ENCODE measurements around the gene ZNF354C.
A peak's percentile ranks its signal among the peaks of the same experiment; 100 is the strongest.

- TF ChIP-seq POLR2A (IDR thresholded peaks at IDR 0.05; ENCODE audit: low read depth, low read length) (no peak), RELB (IDR thresholded peaks at IDR 0.05; ENCODE audit: low read depth) (no peak), TBL1XR1 (IDR thresholded peaks at IDR 0.05; ENCODE audit: low read depth, low read length) (no peak), HDAC2 (IDR thresholded peaks at IDR 0.05) (no peak), CTCF (IDR thresholded peaks at IDR 0.05 in 2 of 3, conservative IDR thresholded peaks at IDR 0.05 in 1 of 3; ENCODE audit: control insufficient read depth in 2 of 3, extremely low read depth in 1 of 3, insufficient read depth in 1 of 3, low read depth in 3 of 3, low read length in 3 of 3) (no peak), HCFC1 (IDR thresholded peaks at IDR 0.05; ENCODE audit: low read length) (peak; percentile 50), ZNF384 (IDR thresholded peaks at IDR 0.05; ENCODE audit: borderline replicate concordance, low read depth, low read length) (no peak), ETV6 (conservative IDR thresholded peaks at IDR 0.05 in 1 of 2, IDR thresholded peaks at IDR 0.05 in 1 of 2; ENCODE audit: borderline replicate concordance in 1 of 2, low read depth in 1 of 2) (no peak), EP300 (IDR thresholded peaks at IDR 0.05; ENCODE audit: borderline replicate concordance in 1 of 2, control insufficient read depth in 1 of 2, low read depth in 2 of 2, low read length in 2 of 2) (no peak), POLR2AphosphoS5 (IDR thresholded peaks at IDR 0.05; ENCODE audit: low read length) (no peak), MYC (IDR thresholded peaks at IDR 0.05; ENCODE audit: insufficient read depth, insufficient read length, insufficient replicate concordance, low read length, severe bottlenecking) (no peak)
- TF ChIP-seq, protein P1, sequence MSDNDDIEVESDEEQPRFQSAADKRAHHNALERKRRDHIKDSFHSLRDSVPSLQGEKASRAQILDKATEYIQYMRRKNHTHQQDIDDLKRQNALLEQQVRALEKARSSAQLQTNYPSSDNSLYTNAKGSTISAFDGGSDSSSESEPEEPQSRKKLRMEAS (IDR thresholded peaks at IDR 0.05; ENCODE audit: low read depth, low read length): no peak
Measured at GRCh38 chr5:179060116-179061008, at the start of gene ZNF354C.
